SU-DHL-6 (cell line): ENCODE results near the gene CANT1.

Source experiments
- H2AFZ ChIP-seq: fragments of 200-600 bp; sonication (generic); 2 replicates; pipeline ENCODE4 v1.6.1; 2014; ENCODE audit warnings: low read depth, mild to moderate bottlenecking, moderate library complexity, mixed read lengths, antibody characterized with exemption, low read length; ENCODE audit not compliant: severe bottlenecking
- H3F3A ChIP-seq: fragments of 200-600 bp; shearing (Covaris generic); 2 replicates; pipeline ENCODE4 v1.6.0; 2016; ENCODE audit warnings: antibody characterized with exemption, mild to moderate bottlenecking; ENCODE audit not compliant: insufficient read depth
- H3K27ac ChIP-seq: fragments of 200-600 bp; sonication (generic); 2 replicates; pipeline ENCODE4 v1.5.1; 2016; ENCODE audit warnings: low read depth, mild to moderate bottlenecking, low read length, moderate library complexity, mixed read lengths
- H3K27me3 ChIP-seq: fragments of 200-600 bp; sonication (generic), shearing (Covaris generic); 2 replicates; pipeline ENCODE4 v1.6.0; 2014; ENCODE audit warnings: mild to moderate bottlenecking, low read length
- H3K36me3 ChIP-seq: fragments of 200-600 bp; sonication (generic); 2 replicates; pipeline ENCODE4 v1.6.1; 2014; ENCODE audit warnings: mild to moderate bottlenecking, low read length, mixed read lengths
- H3K4me2 ChIP-seq: fragments of 300-600, 200-600 bp; shearing (Covaris generic), sonication (generic); 2 replicates; pipeline ENCODE4 v1.6.0; 2014; ENCODE audit warnings: low read length, low read depth, mild to moderate bottlenecking; ENCODE audit not compliant: poor library complexity, severe bottlenecking
- H3K4me3 ChIP-seq: fragments of 200-600 bp; sonication (generic); 2 replicates; pipeline ENCODE4 v1.5.1; 2014; ENCODE audit warnings: antibody characterized with exemption, low read length, mild to moderate bottlenecking, mixed read lengths; ENCODE audit not compliant: insufficient read depth, poor library complexity, severe bottlenecking
- H3K79me2 ChIP-seq: fragments of 200-600 bp; sonication (generic); 2 replicates; pipeline ENCODE4 v1.6.1; 2014; ENCODE audit warnings: mild to moderate bottlenecking, low read length, moderate library complexity; ENCODE audit not compliant: insufficient read depth
- H3K9ac ChIP-seq: fragments of 200-600 bp; sonication (generic); 2 replicates; pipeline ENCODE4 v1.7.0; 2014; ENCODE audit warnings: mild to moderate bottlenecking, low read length
- H3K9me2 ChIP-seq: fragments of 200-600 bp; sonication (generic); replicated peaks from 2 replicates; pipeline ENCODE4 v1.6.1; 2014; ENCODE audit warnings: low read length; ENCODE audit not compliant: insufficient read depth
- H3K9me3 ChIP-seq: fragments of 200-600 bp; sonication (generic); 2 replicates; pipeline ENCODE4 v1.6.1; 2014; ENCODE audit warnings: low read length, mixed read lengths; ENCODE audit not compliant: insufficient read depth
- H4K20me1 ChIP-seq: fragments of 200-600 bp; sonication (generic); 2 replicates; pipeline ENCODE4 v1.6.1; 2014; ENCODE audit warnings: low read depth, mild to moderate bottlenecking, antibody characterized with exemption, low read length, moderate library complexity, mixed read lengths
- CTCF ChIP-seq: fragments of 200-600 bp; sonication (generic); IDR thresholded peaks from one replicate; pipeline ENCODE4 v1.5.1; 2017; ENCODE audit warnings: antibody characterized with exemption, mild to moderate bottlenecking, low read length, moderate library complexity; ENCODE audit not compliant: insufficient read depth, poor library complexity, severe bottlenecking
- EZH2phosphoT487 ChIP-seq: fragments of 200-600 bp; sonication (generic), shearing (Covaris generic); conservative IDR thresholded peaks from 2 replicates; pipeline ENCODE4 v1.6.1; 2018; ENCODE audit warnings: mild to moderate bottlenecking, antibody characterized with exemption, low read length, moderate library complexity, mixed read lengths

The CANT1 gene

GRCh38 chr17:78962345-78962983 is 47.1 kb downstream of the CANT1 start:
- no peaks in the 10 kb centered on the region for H3F3A ChIP-seq
- no peak overlapping the region for H3K27ac ChIP-seq
- no peaks in the 10 kb centered on the region for H3K36me3 ChIP-seq
- TF ChIP-seq EZH2phosphoT487 (no peak), CTCF (no peak)
- no peaks in the 10 kb centered on the region for H3K9me3 ChIP-seq
- no peaks in the 10 kb centered on the region for H3K9me2 ChIP-seq
- no peaks in the 10 kb centered on the region for H3K79me2 ChIP-seq
- no peaks in the 10 kb centered on the region for H4K20me1 ChIP-seq
- H3K4me3 ChIP-seq: no peak overlapping the region
- no peak overlapping the region for H2AFZ ChIP-seq
- H3K9ac ChIP-seq: no peak overlapping the region
- H3K4me2 ChIP-seq: no peak overlapping the region
- no peaks in the 10 kb centered on the region for H3K27me3 ChIP-seq

GRCh38 chr17:78961571-78961970 is 48.0 kb downstream of the CANT1 start:
- Histone ChIP-seq H3F3A (no peaks in the 10 kb centered on the region), H3K79me2 (no peaks in the 10 kb centered on the region), H3K36me3 (no peaks in the 10 kb centered on the region), H3K4me3 (no peak overlapping the region), H3K27ac (no peak overlapping the region), H3K9me3 (no peaks in the 10 kb centered on the region), H2AFZ (no peak overlapping the region), H4K20me1 (no peaks in the 10 kb centered on the region), H3K27me3 (no peaks in the 10 kb centered on the region), H3K9ac (no peak overlapping the region), H3K9me2 (no peaks in the 10 kb centered on the region), H3K4me2 (no peak overlapping the region)
- no peak for TF ChIP-seq CTCF
- no peak for TF ChIP-seq EZH2phosphoT487

- Histone ChIP-seq H3K27me3 (no peaks in the 10 kb centered on the region), H3K4me2 (no peak overlapping the region), H2AFZ (no peak overlapping the region), H3K79me2 (no peaks in the 10 kb centered on the region), H3K9me3 (no peaks in the 10 kb centered on the region), H3F3A (no peaks in the 10 kb centered on the region), H3K9ac (no peak overlapping the region), H3K27ac (no peak overlapping the region), H3K36me3 (no peaks in the 10 kb centered on the region), H3K9me2 (no peaks in the 10 kb centered on the region), H4K20me1 (no peaks in the 10 kb centered on the region), H3K4me3 (no peak overlapping the region)
- TF ChIP-seq CTCF: no peak
Measured at GRCh38 chr17:78960928-78961327, 48.6 kb downstream of the CANT1 start.
